HepG2 (cell line): ENCODE data around the gene HSPB2. TPM values are rescaled to one million over a fixed set of nuclear protein-coding genes. Genes with fewer than 3 reads are reported as not detected.

Experiments used
- ARNTL ChIP-seq: sonication (generic); formaldehyde crosslinking; IDR thresholded peaks from 2 replicates; pipeline ENCODE4 v1.4.0; 2020; ENCODE audit warnings: mild to moderate bottlenecking, missing genetic modification reagents
- ATF4 ChIP-seq, 2 experiments: fragments of 450-650 bp in 1 of 2; sonication (generic) in 1 of 2; formaldehyde crosslinking; IDR thresholded peaks; 2 replicates each; pipeline versions ENCODE4 v1.5.0 to v1.8.0; 2020 to 2022; ENCODE audit warnings: mild to moderate bottlenecking in 1 of 2, missing genetic modification reagents in 1 of 2
- BORCS8-MEF2B ChIP-seq: sonication (generic); formaldehyde crosslinking; IDR thresholded peaks from 2 replicates; pipeline ENCODE4 v1.8.0; 2022; ENCODE audit warnings: mild to moderate bottlenecking, missing genetic modification reagents
- CBX2 ChIP-seq, 2 experiments: fragments of 200-600 bp in 1 of 2; sonication (generic); formaldehyde crosslinking in 1 of 2; IDR thresholded peaks; 2 replicates each; pipeline versions ENCODE4 v1.7.0 to v1.8.1; 2018 to 2022; ENCODE audit warnings: low read depth in 2 of 2, low read length in 1 of 2, mild to moderate bottlenecking in 1 of 2, missing genetic modification reagents in 1 of 2
- CHD4 ChIP-seq: fragments of 200-600 bp; sonication (generic); IDR thresholded peaks from 2 replicates; pipeline ENCODE4 v1.7.0; 2017; ENCODE audit warnings: mild to moderate bottlenecking, low read length, borderline replicate concordance
- FOSL2 ChIP-seq: sonication (generic); formaldehyde crosslinking; IDR thresholded peaks from 2 replicates; pipeline ENCODE4 v1.4.0; 2020; ENCODE audit warnings: missing genetic modification reagents
- GPBP1L1 ChIP-seq: sonication (generic); formaldehyde crosslinking; IDR thresholded peaks from 2 replicates; pipeline ENCODE4 v1.5.0; 2020; ENCODE audit warnings: mild to moderate bottlenecking, missing genetic modification reagents
- HOXA5 ChIP-seq: sonication (generic); formaldehyde crosslinking; IDR thresholded peaks from 2 replicates; pipeline ENCODE4 v1.4.0; 2020; ENCODE audit warnings: missing genetic modification reagents
- JARID2 ChIP-seq: sonication (generic); formaldehyde crosslinking; IDR thresholded peaks from 2 replicates; pipeline ENCODE4 v1.8.1; 2023; ENCODE audit warnings: missing genetic modification reagents, inconsistent platforms; ENCODE audit not compliant: insufficient replicate concordance
- JUND ChIP-seq: sonication (generic); formaldehyde crosslinking; IDR thresholded peaks from 2 replicates; pipeline ENCODE4 v1.8.0; 2022; ENCODE audit warnings: mild to moderate bottlenecking, missing genetic modification reagents
- MLLT10 ChIP-seq: sonication (generic); formaldehyde crosslinking; IDR thresholded peaks from 2 replicates; pipeline ENCODE4 v1.4.0; 2020; ENCODE audit warnings: missing genetic modification reagents
- NCOR1 ChIP-seq: fragments of 200-600 bp; sonication (generic); IDR thresholded peaks from 2 replicates; pipeline ENCODE4 v1.7.0; 2017; ENCODE audit warnings: antibody characterized with exemption, low read length, borderline replicate concordance
- PAF1 ChIP-seq: IDR thresholded peaks from 2 replicates; pipeline ENCODE4 v1.6.1; 2016; ENCODE audit warnings: missing genetic modification reagents, missing compliant biosample characterization
- POLR2G ChIP-seq: fragments of 200-400 bp; formaldehyde crosslinking; IDR thresholded peaks from 2 replicates; pipeline ENCODE4 v1.6.1; 2018; ENCODE audit warnings: mild to moderate bottlenecking, low read depth, low read length, moderate library complexity
- RELA ChIP-seq: sonication (generic); formaldehyde crosslinking; IDR thresholded peaks from 2 replicates; pipeline ENCODE4 v1.4.0; 2020; ENCODE audit warnings: missing genetic modification reagents
- SNAPC2 ChIP-seq: sonication (generic); formaldehyde crosslinking; IDR thresholded peaks from 2 replicates; pipeline ENCODE4 v1.8.1; 2022; ENCODE audit warnings: mild to moderate bottlenecking, missing genetic modification reagents
- THAP9 ChIP-seq: sonication (generic); formaldehyde crosslinking; IDR thresholded peaks from 2 replicates; pipeline ENCODE4; 2020; ENCODE audit warnings: missing genetic modification reagents, mild to moderate bottlenecking, borderline replicate concordance
- ZC3H4 ChIP-seq: sonication (generic); formaldehyde crosslinking; IDR thresholded peaks from 2 replicates; pipeline ENCODE4 v1.4.0; 2020; ENCODE audit warnings: missing genetic modification reagents, borderline replicate concordance
- ZMAT3 ChIP-seq: sonication (generic); formaldehyde crosslinking; conservative IDR thresholded peaks from 2 replicates; pipeline ENCODE4 v1.7.0; 2021; ENCODE audit warnings: missing genetic modification reagents
- ZNF253 ChIP-seq: sonication (generic); formaldehyde crosslinking; IDR thresholded peaks from 2 replicates; pipeline ENCODE4 v1.8.0; 2022; ENCODE audit warnings: mild to moderate bottlenecking, missing genetic modification reagents, borderline replicate concordance
- ZNF569 ChIP-seq: sonication (generic); formaldehyde crosslinking; IDR thresholded peaks from 2 replicates; pipeline ENCODE4 v1.5.0; 2020; ENCODE audit warnings: mild to moderate bottlenecking, missing genetic modification reagents, moderate library complexity, borderline replicate concordance
- ZNF672 ChIP-seq: sonication (generic); formaldehyde crosslinking; IDR thresholded peaks from 2 replicates; pipeline ENCODE4 v1.8.1; 2022; ENCODE audit warnings: missing genetic modification reagents
- ZNF766 ChIP-seq: sonication (generic); formaldehyde crosslinking; IDR thresholded peaks from 2 replicates; pipeline ENCODE4 v1.5.0; 2020; ENCODE audit warnings: missing genetic modification reagents, borderline replicate concordance
- ZNF777 ChIP-seq: sonication (generic); formaldehyde crosslinking; IDR thresholded peaks from 2 replicates; pipeline ENCODE4 v1.4.0; 2020; ENCODE audit warnings: missing genetic modification reagents
- polyA plus RNA-seq, 8 experiments: library from polyadenylated mRNA; depleted of rRNA in 3 of 8; stranded (reverse) in 7 of 8; unstranded in 1 of 8; fragments of >200 nt; fragmentation: Illumina TruSeq in 4 of 8; extraction: Trizol in 4 of 8; gene quantifications; 2 replicates each; pipeline versions ENCODE4 v1.2.1 to v1.2.3, GENCODE V29; 2011 to 2016; ENCODE audit warnings: low read depth in 4 of 8, missing spikeins in 1 of 8, mixed read lengths in 1 of 8; ENCODE audit not compliant: insufficient read depth in 1 of 8
- total RNA-seq, 5 experiments: library from RNA; depleted of rRNA; stranded (reverse); fragments of >200 nt; fragmentation: Illumina TruSeq; extraction: Trizol; gene quantifications; 2 replicates each; pipeline ENCODE4 v1.2.3, GENCODE V29; 2016; ENCODE audit warnings: low read depth in 1 of 5

The HSPB2 gene
- total and polyA plus RNA-seq, 2 of the 13 experiments (the other 11 are each of a cell fraction or from before 2014, with no cell fraction given): 0.04 TPM; not detected in 1

DNA sequence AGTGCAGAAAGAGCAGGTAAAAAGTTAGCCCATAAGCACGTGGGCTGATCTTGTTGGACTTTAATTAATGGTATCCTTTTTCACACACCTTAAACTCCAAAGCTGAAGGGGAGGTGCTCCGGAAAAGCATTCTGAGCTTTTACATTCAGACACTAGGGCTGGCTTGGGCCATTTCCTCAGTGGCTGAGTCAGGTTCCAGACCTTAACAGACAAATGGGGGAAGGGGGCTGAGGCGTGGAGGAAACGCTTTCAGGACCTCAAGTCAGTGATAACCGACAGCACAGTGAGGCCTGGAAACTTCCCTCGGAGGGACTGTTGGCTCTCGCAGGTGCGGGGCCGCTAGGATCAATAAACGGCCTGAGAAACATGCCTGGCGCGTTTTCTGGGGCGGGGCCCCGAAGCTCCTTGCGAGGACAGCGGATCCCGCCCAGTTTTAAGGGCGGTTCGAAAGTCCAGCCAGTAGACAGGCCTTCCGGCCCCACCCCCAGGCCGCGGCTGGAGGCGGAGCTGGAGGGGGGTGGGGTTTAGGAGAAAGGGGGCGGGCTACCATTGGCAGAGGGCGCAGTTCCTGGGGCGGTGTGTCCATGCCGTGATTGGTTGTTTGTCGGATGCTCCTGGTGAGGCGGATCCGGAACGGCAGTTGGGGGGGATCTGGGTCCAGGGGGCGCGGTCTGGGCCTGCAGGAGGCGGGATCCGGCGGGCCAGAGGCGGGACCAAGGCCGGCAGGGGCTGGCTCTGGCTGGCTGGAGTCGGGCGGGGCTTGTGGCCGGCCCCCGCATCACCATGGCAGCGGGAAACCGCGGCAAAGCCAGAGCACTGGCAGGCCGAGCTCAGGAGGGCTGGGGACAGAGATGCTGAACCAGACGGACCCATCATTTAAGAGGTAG lies 14.2 kb downstream of the HSPB2 start (continued):
- no peak for TF ChIP-seq GPBP1L1 (CRISPR knock-in tag)
- TF ChIP-seq SNAPC2: peak; percentile 62; the same call in 1 of the 2 replicates
- TF ChIP-seq ZNF253: no peak
- TF ChIP-seq NCOR1: peak; percentile 67; the same call in 1 of the 2 replicates
- peak; percentile 77; the same call in 1 of the 2 replicates for TF ChIP-seq ZNF766 (CRISPR knock-in tag)
- peak; percentile 87 for TF ChIP-seq BORCS8-MEF2B (CRISPR knock-in tag)
- no peak for TF ChIP-seq CHD4
- peak; percentile 68; the same call in 1 of the 2 replicates for TF ChIP-seq THAP9 (CRISPR knock-in tag)
- no peak for TF ChIP-seq ZC3H4 (CRISPR knock-in tag)
- no peak for TF ChIP-seq JUND (CRISPR knock-in tag)
- TF ChIP-seq RELA (CRISPR knock-in tag): no peak
- TF ChIP-seq ARNTL (CRISPR knock-in tag): no peak
- TF ChIP-seq ZNF777 (CRISPR knock-in tag): peak; percentile 55; the same call in 1 of the 2 replicates
- TF ChIP-seq POLR2G: peak; percentile 84
- no peak for TF ChIP-seq ATF4 (CRISPR knock-in tag; IDR thresholded peaks at IDR 0.05)
- no peak for TF ChIP-seq JARID2 (CRISPR knock-in tag)
- TF ChIP-seq CBX2 (IDR thresholded peaks at IDR 0.05; ENCODE audit: low read depth, low read length): no peak
- TF ChIP-seq CBX2 (CRISPR knock-in tag; IDR thresholded peaks at IDR 0.05; ENCODE audit: low read depth): no peak
- TF ChIP-seq HOXA5 (CRISPR knock-in tag): peak; percentile 39; the same call in 1 of the 2 replicates
- no peak for TF ChIP-seq ZNF569 (CRISPR knock-in tag)
- 0 out of 2 replicates have a peak, but pooled peaks have one; percentile 23 for TF ChIP-seq ZMAT3 (CRISPR knock-in tag)
- TF ChIP-seq MLLT10 (CRISPR knock-in tag): no peak
- 0 out of 2 replicates have a peak, but pooled peaks have one; percentile 37 for TF ChIP-seq FOSL2 (CRISPR knock-in tag)
- no peak for TF ChIP-seq PAF1 (CRISPR knock-in tag)
- TF ChIP-seq ZNF672 (CRISPR knock-in tag): no peak
